HepG2 (cell line): ENCODE data around the gene CIDEA.

Experiments
- CENPT ChIP-seq: sonication (generic); formaldehyde crosslinking; IDR thresholded peaks from 2 replicates; pipeline ENCODE4 v1.8.0; 2022; ENCODE audit warnings: low read depth, mild to moderate bottlenecking, moderate library complexity, missing genetic modification reagents
- DPF2 ChIP-seq: sonication (generic); formaldehyde crosslinking; IDR thresholded peaks from 2 replicates; pipeline ENCODE4 v1.4.0; 2020; ENCODE audit warnings: mild to moderate bottlenecking, low read depth, missing genetic modification reagents, borderline replicate concordance
- POLR2A ChIP-seq, 2 experiments: IDR thresholded peaks; 2 replicates each; pipeline ENCODE4 v1.6.1; 2011; ENCODE audit warnings: low read depth in 2 of 2, low read length in 2 of 2, mild to moderate bottlenecking in 1 of 2, moderate library complexity in 1 of 2; ENCODE audit not compliant: insufficient read depth in 1 of 2
- ZFP1 ChIP-seq: IDR thresholded peaks from 2 replicates; pipeline ENCODE4 v1.6.1; 2016
- ZNF468 ChIP-seq: sonication (generic); formaldehyde crosslinking; IDR thresholded peaks from 2 replicates; pipeline ENCODE4 v1.8.0; 2022; ENCODE audit warnings: mild to moderate bottlenecking, moderate library complexity, missing genetic modification reagents
- TF ChIP-seq, protein P1 (sequence below): IDR thresholded peaks from 2 replicates; pipeline ENCODE4 v1.6.1; 2012; ENCODE audit warnings: inconsistent platforms

DNA sequence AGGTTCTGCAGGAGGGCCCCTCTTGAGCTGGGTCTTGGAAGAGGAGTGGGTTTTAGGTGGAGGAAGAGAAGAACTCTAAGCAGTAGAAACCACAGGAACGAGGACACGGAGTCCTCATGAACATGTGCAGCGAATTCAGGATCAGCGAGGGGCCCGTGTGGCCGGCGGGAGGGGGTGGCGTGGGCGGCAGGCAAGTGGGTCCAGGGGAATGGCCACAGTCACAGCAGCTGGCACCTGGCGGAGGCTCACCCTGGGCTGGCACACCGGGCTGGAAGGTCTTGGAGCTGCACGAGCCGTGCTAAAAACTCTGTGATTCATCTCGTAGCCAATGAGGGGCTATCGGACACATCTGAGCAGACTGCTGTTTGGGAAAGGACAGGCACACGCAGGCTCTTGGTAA lies 18.0 kb upstream of the CIDEA start:
- TF ChIP-seq DPF2 (CRISPR knock-in tag) = no peak
- TF ChIP-seq ZFP1 (CRISPR knock-in tag) = no peak
- TF ChIP-seq POLR2A (IDR thresholded peaks at IDR 0.05; ENCODE audit: insufficient read depth in 1 of 2, low read depth in 2 of 2, low read length in 2 of 2) = no peak
- no peak for TF ChIP-seq CENPT
- TF ChIP-seq, protein P1, sequence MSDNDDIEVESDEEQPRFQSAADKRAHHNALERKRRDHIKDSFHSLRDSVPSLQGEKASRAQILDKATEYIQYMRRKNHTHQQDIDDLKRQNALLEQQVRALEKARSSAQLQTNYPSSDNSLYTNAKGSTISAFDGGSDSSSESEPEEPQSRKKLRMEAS = no peak
- TF ChIP-seq ZNF468 (CRISPR knock-in tag) = no peak
